AML-193 (cell line): ENCODE results near the gene CYP4F12.
A peak's percentile ranks its signal among the peaks of the same experiment; 100 is the strongest.

Source experiments
- DNase-seq, 2 experiments: peaks; one replicate each; lab custom pipeline; 2025; lab: John Stamatoyannopoulos, UW

CYP4F12 gene

GRCh38 chr19:15672580-15673175 is at the start of gene CYP4F12:
TSS of gene CYP4F12 (plus strand) at chr19:15673087. CDS start at chr19:15673530, 443 bp downstream.
- DNase-seq, result no peak

DNA sequence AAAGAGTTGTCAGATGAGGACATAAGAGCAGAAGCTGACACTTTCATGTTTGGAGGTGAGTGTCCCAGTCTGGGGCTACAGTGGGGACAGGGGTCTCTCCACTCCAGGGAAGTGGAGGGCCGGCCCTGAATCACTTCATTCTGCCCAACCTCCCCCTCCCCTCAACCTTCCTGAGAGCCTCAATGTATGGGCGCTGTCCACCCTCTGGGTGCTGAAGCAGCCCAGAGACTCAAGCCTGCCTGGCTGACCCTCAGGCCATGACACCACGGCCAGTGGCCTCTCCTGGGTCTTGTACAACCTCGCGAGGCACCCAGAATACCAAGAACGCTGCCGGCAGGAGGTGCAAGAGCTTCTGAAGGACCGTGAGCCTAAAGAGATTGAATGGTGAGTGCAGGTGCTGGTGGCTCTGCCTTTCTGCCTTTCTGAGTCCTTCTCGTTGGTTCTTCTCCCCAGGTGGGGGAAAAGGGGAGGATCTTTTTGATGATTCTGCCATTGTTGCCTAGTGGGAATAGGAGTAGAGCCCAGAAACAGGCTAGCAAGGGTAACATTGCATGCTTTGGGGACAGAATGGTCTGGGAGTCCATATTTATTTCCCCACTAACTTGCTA is 49.1 kb upstream of the CYP4F12 start:
- peak in 1 of 2 experiments; percentile 11 for DNase-seq

GRCh38 chr19:15628236-15629002 is 44.5 kb upstream of the CYP4F12 start:
- DNase-seq, result no peak

DNA sequence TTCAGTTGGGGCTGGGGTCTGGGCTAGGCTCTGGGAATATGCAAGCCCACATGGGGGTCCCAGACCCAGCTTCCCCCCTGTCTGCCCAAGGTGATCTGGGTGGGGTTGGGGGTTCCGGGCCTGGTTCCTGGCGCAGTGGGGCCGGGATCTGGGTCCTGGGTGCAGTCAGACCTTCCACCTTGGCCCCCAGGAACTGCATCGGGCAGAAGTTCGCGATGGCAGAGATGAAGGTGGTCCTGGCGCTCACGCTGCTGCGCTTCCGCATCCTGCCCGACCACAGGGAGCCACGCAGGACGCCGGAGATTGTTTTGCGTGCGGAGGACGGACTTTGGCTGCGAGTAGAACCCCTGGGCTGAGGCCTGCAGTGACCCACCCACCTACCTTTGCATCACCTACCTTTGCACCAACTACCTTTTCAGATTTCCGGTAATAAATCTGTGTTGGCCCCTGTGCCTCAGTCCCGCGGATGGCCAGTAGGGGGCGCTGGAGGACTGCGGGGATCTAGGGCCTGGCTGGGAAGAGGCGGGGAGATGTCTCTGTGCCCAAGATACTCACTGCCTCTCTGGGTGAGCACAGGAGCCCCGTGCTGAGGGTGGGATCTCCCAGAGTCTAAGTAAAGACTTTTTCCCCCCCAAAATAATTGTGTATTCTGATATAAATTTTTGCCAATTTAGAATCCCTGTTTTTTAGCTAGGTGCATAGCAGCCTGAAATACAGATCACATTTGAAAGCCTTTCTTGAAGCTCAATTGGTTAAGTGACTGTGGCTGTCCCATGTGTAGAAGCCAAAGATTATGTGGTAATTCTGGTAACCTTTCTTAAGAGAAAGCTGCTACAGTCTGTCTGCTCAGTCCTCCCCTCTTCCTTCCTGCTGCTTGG is 43.6 kb upstream of the CYP4F12 start:
- DNase-seq, result peak; percentile 35 to 51

DNA sequence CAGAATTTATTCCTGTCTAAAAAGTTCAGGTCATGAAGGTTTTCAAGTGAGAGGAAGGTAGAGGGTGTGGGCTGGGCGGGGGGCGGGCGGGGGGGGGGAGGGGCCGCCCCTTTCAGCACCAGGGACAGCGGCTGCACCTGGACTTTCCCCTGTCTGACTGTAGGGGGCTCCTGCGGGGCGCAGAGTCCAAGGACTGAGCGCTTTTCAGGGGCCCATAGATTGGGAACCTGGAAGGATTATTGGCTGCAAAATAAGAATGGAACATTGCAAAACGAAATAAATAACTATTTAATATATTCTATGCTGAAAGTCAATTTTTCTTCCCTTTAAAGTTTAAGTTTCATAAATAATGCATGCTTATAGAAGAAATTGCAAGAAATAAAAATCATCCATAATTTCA is 41.1 kb upstream of the CYP4F12 start:
- peak in 1 of 2 experiments; percentile 12 for DNase-seq

DNA sequence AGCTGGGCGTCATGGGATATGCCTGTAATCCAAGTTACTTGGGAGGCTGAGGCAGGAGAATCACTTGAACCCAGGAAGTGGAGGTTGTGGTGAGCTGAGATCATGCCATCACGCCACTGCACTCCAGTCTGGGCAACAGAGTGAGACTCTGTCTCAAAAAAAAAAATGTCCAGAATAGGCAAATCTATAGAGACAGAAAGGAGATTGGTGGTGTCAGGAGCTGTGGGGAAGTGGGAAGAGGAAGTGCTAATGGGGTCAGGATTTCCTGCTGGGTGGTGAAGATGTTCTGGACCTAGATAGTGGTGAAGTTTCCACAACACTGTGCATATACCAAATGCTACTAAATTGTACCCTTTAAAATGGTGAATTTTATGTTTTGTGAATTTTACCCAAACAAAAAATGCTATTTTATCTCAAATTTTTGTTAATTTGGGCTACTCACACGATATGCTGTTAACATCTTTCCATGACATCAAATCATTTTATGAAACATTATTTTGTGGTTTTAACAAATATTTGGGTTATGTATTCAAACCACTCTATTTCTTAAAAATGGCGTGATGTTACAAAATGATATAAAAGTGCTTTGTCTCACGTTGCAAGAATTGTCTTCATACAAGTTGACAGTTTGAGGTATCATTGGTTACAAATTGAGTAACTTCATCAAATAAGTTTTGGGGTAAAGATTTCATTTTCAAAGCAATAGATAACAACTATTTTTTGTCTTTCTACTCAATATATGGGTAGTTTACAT is 39.6 kb upstream of the CYP4F12 start:
- DNase-seq, result peak; percentile 76 to 83

DNA sequence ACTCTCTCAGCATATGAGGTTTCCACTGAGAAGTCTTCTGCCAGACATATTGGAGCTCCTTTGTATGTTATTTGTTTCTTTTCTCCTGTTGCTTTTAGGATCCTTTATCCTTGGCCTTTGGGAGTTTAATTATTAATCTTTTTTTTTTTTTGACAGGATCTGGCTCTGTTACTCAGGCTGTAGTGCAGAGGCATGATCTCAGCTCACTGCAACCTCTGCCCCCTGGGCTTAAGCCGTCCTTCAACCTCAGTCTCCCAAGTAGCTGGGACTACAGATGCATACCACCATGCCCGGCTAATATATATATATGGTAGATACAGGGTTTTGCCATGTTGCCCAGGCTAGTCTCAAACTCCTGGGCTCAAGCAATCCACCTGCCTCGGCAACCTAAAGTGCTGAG is 38.8 kb upstream of the CYP4F12 start:
- no peak for DNase-seq

- DNase-seq, result peak in 1 of 2 experiments; percentile 3
Measured at GRCh38 chr19:15635016-15635805, 37.7 kb upstream of the CYP4F12 start.

- no peak for DNase-seq
Measured at GRCh38 chr19:15636026-15636425, 36.9 kb upstream of the CYP4F12 start.

DNA sequence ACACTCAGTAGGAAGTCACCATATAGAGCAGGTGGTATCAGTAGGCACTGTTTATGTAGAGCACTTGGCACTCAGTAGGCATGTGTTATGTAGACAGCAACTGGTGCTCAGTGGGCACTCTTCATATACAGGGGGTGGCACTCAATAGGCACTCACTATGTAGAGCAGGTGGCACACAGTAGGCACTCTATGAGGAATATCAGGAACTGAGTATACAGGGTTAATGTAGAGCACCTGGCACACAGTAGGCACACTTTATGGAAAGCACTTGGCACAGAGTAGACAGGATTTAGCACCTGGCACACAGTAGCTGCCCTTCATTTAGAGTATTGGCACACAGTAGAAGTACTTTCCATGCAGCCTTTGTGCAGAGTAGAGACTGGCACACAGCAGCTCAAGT is 33.3 kb upstream of the CYP4F12 start:
- no peak for DNase-seq

DNA sequence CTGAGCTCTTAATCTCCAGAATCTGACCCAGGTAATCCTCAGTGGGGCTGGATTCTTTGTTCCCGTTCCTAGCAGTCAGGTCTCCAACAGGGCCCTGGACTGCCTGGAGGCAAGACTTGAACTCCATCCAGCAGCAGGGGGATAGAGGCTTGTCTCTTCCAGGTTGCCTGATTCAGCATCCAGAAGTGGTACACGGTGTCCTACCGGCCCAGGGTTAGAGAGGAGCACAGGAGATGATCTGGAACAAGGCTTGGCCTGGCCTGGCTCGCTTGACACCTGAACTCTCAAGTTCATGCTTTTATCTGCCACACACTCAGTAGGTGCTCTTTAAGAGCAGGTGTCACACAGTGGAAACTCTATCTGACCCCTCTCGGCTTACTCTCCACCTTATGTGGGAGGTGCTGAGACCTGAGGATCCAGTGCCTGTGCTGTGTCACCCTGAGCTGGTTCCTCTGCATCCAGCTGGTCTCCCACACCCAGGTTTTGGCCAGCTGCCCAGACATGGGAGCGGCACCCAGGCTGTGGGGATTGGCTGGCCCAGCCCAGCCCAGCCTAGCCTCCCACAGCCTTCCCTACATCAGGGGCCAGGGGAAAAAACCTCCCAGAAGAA is 32.5 kb upstream of the CYP4F12 start, which contains the start of gene CYP4F3:
Gene CYP4F3 (plus strand): TSS at position 604 of the 610 bp plus-strand sequence. CDS start 519 bp downstream, outside the sequence.
- peak; percentile 6 to 26 for DNase-seq

DNA sequence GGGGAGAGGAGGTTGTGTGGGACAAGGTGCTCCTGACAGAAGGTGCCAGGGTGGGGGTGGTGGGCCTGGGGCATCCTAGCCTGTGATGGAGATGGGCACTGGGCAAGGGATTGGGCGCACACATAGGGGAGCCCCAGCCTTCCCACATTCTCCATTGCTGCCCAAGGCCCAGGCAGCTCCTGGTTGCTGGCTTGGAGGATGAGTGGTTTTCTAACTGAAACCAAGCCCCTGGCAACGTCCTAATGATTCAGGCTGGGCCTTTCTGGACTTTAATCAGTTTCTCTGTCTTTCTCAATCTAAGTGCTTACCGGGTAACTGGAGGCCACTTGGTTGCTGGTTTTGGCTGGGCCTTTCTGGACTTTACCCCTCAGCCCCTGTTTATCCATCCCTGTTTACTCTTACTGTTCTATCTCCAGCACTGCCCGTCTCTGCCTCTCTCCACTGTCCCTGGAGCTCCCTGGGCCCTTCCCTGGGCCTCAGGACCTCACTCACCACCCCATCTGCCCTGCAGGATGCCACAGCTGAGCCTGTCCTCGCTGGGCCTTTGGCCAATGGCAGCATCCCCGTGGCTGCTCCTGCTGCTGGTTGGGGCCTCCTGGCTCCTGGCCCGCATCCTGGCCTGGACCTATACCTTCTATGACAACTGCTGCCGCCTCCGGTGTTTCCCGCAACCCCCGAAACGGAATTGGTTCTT is 31.8 kb upstream of the CYP4F12 start:
- DNase-seq, result no peak

DNA sequence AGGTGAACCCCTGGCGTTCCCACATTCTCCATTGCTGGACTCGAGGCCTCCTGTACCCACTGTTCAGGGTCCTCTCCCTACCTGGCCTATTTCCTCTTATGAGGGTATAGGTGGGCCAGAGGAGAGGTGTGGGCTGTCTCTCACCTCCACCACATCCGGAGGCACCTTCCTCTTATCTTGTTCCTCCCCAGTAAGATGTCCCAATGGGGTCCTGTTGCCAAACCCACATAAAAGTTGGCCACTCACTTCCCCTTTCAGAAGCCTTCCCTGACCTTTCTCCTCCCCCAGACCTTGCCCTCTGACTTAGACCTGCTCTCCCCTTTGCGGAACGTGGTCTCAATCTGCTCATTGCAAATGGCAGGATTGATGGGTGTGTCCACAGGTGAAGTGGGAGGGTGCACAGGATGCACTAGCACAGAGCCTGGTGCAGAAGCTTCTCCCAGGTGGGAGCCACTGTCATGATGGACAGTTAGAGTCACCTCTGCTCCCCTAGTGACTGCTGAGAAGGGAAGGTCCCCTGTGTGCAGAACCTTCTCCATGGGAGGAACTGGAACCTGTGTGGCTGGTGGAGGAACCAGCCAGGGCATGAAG is 30.9 kb upstream of the CYP4F12 start:
- peak; percentile 64 to 70 for DNase-seq

DNA sequence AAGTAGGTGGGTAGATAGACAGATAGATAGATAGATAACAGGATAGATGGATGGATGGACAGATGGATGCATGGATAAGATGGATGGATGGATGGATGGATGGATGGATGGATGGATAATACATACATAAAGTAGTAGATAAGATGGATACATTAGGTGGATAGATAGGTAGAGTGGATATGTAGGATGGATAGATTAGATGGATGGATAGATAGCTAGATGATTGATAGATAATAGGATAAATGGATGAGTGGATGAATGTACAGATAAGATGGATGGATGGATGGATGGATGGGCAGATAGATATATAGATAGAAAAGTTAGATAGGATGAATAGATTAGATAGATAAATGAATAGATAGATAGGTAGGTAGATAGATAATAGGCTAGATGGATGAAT is 30.1 kb upstream of the CYP4F12 start:
- DNase-seq, result no peak

DNA sequence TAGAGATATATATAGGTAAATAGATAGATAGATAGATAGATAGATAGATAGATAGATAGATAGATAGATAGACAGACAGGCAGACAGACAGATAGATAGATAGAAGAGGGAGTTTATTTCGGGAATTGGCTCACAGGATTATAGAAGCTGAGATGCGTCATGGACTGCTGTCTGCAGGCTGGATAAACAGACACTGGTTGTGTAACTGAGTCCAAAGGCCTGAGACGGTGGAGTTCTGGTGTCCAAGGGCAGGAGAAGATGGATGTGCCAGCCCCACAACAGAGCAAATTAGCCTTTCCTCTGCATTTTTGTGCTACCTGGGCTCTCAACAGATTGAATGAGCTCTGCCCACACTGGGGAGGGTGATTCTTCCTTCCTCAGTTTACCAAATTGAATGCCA is 29.5 kb upstream of the CYP4F12 start:
- DNase-seq, result no peak

GRCh38 chr19:15644066-15644741 is 28.7 kb upstream of the CYP4F12 start:
- no peak for DNase-seq

- no peak for DNase-seq
Measured at GRCh38 chr19:15644816-15645215, 28.1 kb upstream of the CYP4F12 start.

DNA sequence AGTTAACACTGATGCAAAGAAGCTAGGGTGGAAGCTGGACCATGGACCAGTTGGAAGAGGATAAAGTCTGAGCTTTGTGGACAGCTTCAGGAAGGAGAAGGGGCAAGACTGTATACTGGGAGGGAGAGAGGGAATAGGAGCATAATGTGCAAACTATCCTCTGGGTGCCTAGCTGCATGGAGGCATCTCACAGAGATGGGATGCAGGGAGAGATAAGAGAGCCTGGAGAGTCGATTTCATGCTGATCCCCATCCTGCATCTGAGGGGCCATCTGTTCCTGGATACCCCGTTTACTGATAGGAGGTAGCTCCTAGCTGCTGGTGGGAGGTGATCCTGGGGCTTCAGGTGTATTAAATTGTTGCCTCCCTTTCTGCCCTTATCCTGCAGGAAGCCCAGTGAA is 23.4 kb upstream of the CYP4F12 start:
- DNase-seq, result no peak
